ENCODE measurements around the gene FCER2.

- TF ChIP-seq CTCF (IDR thresholded peaks at IDR 0.05; ENCODE audit: borderline replicate concordance, extremely low read depth, low read length, poor library complexity, severe bottlenecking) (no peak), EZH2 (IDR thresholded peaks at IDR 0.05; ENCODE audit: borderline replicate concordance, low read depth, low read length, severe bottlenecking) (no peak)
Observed at GRCh38 chr19:7648265-7649014, 53.5 kb downstream of the FCER2 start.
